IPS DF 4.7 (cell line): ENCODE measurements around the gene SH2D5.
"Not testable (repeated sequence)": the region's sequence is repeated elsewhere in the genome, so short reads cannot be mapped to it uniquely, and the experiment has no call there.

ENCODE experiments used
- DNase-seq: peaks from one replicate; pipeline ENCODE4 v3.0.0-alpha.2; 2013; ENCODE audit warnings: low spot score; ENCODE audit errors: extremely low read depth

The SH2D5 gene

DNA sequence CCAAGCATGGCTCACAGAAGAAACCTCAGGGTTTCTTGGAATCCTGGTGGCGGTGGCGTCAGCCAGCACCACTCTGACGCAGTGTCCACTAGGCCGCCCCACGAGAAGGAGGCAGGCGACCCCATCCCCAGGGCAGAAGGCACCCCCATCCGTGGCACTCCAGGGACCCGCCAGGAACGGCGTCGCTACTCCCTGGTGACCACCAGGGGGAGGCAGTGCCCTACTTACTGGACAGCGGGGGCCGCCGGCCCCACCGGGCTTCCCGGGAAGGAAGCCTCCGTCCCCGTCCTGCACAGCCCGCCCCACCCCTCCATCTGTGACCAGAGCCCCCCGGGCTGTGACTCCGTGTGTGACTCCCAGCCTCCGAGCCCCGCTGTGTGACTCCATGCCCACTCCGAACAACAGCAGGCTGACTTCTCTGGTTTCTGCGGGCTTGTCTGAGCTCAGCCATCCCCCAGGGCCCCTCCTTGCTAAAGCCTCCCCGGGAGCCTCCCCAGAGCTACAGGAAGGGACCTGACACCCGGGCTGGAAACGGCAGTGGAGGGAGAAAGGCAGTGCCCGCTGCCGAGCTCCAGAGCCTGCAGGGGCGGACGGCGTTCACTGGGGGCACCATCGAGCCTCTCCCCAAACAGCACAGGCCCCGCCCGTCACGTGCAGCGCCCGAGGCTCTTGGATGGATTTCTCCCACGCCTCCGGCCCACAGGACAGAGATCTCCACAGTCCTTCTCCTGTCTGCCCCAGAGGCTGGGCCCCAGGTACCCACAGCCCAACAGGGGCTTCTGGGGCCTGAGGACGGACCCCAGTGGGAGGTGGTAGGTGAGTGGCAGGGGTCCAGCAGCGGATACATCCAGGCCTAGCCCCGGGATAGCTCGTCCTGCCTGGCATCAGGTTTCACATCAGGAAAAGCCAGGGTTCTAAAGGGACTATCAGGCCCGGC, 35.8 kb downstream of the SH2D5 start:
- DNase-seq = no peak

DNA sequence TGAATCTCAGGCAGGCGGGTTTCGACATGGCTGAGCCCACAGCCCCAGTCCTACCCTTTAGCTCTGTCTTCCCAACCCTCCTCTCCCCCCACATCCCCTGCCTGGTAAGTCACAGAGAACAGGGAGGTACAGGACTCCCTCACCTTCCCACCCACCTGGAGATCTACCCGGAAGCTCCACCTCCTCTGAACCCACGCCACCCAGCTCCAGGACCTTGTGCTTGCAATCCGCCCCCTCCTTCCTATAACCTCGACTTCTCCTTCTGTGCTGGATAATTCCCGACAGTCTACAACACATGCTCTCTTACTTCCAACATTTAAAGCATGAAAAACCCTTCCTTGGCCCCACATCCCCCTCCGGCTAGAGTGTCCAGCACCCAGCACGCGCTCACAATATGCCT, 37.0 kb downstream of the SH2D5 start:
- no peak for DNase-seq

DNA sequence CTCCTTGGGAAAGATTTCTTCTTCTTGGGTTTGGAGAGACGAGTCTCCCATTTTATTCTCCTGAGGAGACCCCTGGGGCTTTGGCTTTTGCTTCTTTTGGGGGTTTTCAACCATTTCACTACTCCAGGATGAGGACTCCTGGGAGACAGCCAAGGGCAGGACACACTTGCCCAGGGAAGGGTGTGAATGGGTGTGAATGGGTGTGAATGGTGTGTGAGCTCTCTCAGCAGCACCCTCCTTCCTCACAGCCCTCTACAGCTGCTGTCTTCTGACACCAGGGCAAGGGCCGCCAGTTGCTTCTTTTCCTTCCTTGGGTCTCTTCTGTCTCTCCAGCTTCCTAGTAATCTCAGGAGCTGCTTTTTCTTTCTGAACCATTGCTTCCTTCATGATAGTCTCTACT, 38.9 kb downstream of the SH2D5 start:
- no peak for DNase-seq

DNA sequence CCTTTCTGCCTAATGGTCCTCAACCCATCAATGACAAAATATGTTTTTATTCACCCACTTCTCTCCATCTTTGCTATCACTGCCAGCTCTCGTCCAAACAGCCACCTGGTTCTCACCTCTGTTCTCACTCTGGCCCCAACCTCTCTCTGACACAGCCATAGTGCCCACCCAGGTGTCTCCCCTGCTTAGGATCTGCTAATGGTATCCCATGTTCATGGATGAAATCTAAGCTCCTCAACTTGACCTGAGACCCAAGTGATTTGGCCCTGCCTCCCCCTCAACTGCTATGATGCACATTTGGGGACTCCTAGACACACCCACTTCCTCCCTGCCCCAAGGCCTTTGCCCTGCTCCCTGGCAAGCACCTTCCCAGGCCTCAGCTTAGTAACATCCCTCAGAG, 40.6 kb downstream of the SH2D5 start:
- no peak for DNase-seq

DNA sequence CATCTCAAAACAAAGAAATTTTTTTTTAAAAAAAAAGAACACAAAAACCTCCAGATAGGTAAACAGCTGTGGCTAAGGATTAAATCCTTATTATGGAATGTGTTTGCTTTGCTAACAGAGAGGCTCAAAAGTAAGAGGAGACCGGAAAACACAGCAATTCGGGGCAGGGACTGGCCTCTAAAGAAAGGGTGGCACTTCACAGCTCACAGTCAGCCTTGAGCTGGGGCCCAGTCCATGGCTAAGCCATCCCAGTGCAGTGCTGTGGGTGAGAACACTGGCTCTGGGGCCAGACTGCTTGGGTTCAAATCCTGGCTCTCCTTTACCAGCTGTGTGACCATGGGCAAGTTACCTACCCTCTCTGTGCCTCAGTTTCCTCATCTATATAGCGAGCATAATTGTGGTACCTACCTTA, 42.9 kb downstream of the SH2D5 start:
- no peak for DNase-seq

DNA sequence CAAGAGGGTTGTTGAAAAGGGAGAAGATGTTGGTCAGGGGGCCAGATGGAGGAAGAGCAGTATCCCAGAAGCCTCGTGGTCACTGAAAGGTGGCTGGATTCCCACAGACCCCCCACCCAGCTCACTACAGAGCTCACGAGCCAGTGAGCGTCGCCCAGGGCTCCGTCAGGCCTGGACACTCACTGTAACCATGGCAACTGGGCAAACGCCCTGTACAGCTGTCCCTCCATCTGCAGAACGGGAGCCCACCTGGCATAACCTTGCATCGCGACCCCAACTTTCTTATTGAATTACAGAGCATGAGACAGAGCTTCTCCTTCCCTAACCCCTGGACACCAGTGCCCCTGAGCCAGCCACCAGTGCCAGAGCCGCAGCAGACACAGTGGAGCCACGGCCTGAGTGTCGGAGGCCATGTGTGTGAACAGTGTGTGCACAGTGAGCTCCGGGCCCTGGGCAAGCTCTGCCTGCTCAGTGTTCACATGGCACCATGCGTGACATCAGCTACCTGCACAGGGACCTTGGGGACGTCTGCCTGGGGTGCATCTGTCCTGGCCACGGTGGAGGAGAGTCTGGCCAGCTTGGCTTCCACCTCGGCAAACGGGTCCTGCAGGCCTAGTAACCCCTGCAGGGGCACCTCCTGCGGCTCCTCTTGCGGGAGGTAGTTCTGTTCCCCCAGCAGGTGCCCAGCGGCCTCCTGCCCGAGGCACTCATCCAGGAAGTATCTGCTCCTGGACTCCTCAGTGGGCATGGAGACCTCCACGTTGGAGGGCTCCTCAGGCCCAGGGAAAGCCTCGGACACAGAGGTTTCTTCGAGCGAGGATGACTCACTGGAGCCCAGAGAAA, 45.4 kb downstream of the SH2D5 start:
- no peak for DNase-seq

DNA sequence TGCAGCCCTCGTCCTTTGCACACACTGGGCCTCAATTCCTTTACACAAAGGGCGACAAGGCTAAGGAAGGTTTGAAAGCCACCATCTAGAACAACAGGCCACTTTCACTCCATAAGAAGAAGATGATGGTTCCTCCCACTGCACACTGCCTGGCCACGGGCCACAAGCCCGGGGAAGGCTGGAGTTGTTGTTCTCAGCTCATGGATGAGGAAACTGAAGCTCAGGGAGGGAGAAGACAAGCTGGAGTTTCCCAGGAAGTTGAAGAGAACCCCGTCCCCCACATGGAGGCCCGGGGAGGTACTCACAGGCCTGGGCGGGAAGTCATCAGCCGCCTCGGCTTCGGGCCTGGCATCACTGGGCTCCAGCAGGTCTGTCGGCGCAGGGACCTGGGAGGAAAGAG, 46.8 kb downstream of the SH2D5 start:
- no peak for DNase-seq

DNA sequence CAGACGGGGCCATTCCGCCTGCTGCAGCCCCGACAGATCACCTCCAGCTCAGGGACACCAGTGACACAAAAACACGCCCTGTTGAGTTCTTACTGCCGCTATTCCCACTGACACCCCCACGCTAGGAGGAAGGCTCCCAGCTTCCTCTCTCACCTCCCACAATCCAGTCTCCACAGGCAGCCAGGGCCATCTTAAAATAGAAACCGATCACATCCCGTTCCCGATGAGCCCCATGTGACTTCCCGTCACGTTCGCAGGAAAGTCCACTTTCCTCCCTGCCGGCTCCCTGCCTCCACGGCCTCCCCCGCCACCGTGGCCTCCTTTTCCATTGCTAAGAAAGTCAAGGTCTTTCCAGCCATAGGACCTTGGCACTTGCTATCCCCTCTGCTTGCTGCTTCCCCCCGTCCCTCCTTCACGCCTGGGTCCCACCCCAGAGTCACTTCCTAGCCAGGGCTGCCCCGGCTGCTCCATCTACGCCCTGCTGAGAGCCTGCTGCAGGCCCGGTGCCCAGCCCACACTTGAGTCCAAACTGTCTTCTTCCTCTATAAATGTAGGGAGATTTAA, 47.3 kb downstream of the SH2D5 start:
- no peak for DNase-seq

DNA sequence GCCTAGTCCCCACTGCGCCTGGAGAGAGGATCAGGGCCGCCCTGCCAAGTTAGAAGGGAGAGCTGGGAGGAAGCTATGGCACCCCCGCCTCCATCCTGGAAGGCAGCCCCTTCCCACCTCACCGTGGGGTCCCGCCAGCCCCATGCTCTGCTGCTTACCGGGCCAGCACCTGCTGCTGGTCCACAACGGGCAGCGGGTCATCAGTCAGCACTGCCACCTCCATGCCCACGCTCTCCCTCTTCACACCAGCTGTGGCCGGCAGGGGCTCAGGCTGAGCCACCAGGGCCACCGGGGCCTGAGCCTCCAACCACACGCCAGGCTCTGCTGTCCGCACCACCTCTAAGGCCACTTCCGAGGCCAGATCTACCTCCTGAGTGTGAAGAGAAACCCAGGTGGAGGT, 47.9 kb downstream of the SH2D5 start:
- no peak for DNase-seq

DNA sequence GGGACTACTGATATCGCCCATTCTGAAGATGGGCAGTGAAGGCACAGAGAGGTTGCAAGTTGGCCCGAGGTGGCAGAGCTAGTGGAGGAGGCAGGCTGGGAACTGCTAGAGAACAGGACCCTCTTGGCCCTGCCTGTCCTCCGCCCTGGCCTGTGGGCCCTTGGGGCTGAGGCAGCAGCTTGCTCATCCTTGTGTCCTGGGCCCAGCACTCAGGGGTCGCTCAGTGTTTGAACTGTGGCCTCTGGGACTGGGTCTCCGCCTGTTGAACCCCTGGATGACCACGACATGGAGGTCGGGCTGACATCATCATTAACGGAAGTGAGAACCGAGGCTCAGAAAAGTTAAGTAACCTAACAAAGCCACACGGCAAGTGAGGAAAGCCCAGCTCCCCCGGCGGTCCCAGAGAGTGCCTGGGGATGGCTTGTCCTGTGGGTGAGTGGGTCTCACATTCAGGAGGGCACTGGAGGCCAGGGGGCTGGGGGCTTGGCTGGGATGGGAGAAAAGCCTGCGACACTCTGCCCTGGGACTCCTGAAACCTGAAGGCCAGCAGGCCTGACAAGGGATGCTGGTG, 48.4 kb downstream of the SH2D5 start:
- no peak for DNase-seq

DNA sequence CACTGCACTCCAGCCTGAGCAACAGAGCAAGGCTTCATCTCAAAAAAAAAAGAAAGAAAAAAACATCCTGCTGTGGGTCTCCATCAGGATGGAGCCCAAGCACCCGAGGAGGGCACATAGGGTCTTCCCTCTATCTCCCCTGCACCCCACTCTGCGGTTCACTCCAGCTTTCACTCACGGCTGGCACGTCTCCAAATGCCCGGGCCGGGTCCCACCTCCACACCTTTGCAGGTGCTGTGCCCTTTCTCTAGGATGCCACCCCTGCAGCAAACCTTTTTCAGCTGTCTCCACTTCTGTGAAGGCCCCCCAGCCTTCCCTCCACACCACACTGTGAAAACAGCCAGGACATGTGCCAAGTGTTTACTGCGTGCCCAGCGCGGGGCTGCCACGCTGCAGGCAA, 48.9 kb downstream of the SH2D5 start:
- no peak for DNase-seq

DNA sequence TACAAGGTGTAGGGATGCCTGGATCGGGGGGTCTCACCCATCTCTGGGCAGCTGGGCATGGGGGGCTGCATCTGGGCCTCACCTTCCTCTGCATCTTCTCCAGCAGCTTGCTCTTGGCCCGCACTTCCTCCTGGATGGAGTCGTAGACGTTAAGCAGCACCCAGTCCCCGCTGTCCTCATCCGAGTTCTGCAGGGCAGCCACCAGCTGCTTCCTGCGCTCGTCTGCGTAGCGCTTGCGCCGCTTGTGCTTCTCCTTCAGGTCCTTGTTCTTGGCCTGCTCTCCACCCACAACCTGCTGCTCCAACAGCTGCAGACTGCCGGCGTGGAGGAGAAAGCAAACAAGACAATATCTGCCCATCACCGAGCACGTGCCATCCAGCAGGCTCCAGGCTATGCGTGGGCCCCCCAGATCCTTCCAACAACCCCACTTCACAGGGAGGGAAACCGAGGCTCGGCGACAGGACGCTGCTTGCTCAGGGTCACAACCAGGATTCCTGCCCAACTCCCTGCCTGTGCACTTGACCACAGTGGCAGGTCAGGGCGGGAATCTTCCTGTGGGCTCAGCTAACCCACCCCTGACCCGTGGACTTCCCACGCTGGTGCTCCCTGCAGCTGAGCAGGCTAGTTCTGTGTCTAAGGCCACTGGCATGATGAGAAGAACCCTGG, 49.8 kb downstream of the SH2D5 start:
- no peak for DNase-seq

DNA sequence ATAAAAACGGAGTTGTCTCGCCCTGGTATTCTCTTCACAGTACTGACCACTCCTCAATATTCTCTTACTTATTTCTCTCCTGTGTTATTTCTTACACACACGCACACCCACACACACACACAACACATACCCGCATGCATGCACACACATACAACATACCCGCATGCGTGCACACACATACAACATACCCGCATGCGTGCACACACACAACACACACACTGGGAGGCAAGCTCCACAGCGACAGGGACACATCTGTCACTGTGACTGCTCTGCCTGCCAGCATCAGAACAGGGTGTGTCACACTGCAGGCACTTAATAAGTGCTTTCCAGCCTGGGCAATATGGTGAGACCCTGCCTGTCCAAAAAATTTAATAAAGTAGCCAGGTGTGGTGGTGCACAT, 50.5 kb downstream of the SH2D5 start:
- DNase-seq = no peak

DNA sequence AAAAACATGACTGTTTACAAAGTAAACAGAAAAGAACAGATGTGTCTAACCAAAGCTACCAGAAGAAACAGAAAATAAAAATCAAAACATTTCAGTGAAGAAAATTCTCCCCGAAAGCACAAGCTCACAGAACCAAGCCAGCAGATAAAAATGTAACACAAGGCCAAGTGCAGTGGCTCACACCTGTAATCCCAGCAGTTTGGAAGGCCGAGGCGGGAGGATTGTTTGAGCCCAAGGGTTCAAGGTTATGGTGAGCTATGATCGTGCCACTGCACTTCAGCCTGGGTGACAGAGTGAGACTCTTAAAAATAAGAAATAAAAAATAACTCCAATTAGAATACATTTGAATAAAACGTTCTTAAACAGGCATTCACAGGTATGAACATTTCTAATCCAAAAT, 52.2 kb downstream of the SH2D5 start:
- DNase-seq = no peak

DNA sequence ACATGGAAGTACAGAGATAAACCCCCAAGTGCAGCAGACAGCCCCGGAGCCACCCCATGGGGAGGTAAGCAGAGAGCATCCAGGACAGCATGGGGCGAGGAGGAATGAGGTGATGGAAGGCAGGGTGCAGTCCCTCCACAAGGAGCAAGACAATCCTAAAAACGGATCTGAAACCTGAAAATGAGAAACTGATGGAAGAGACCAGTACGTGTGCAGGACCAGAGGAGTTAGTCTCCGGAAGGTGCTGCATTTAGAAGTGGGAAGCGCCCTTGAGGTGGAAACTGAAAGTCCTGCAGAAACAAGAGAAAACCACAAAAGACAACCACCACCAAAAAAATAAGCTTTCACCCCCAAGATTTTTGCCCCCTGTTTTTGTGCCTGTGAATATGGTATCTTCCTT, 53.9 kb downstream of the SH2D5 start:
- DNase-seq = no peak

DNA sequence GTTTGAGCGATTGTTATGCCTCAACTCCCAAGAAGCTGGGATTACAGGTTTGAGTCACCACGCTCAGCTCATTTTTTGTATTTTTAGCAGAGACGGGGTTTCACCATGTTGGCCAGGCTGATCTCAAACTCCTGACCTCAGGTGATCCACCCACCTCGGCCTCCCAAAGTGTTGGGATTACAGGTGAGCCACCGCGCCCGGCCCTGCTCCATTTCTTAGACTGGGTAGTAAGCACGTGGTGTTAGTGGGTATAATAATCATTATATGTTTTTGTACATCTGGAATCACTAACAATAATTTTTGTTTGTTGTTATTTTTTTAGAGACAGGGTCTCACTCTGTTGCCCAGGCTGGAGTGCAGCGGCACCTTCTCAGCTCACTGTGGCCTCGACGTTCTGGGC, 58.9 kb downstream of the SH2D5 start:
- DNase-seq = not testable (repeated sequence)

DNA sequence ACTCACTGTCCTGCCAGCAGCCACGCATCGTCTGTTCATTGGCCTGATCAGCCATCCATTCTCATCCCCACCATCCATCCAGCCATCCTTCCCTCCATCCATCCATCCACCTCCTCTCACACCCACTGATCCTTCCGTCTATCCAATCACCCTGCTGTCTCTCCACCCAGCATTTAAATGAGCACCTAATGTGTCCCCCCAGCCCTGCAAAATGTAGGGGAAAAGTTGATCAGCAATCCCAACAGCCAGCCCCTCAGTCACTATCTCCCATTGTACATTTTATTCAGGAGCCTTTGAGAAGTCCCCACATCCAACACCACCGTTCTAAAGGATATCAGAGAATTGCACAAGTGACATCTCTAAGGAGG, 60.3 kb downstream of the SH2D5 start:
- DNase-seq = no peak

DNA sequence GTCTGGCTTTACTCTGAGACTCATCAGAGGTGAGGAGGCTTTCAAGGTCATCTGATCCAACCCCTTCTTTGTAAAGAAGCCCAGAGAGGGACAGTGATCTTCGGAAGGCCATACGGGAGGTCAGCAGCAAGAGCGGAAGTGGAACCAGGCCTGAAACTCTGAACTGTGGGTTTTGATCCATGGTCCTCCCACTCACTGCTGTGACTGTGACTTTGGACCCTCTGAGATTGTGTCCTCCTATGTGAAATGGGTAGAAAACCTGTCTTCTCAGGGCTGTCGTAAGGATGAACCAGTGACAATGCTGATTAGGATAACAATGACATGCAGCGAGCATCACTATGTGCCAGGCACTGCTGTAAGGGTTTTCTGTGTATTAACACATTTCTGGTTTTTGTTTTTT, 61.6 kb downstream of the SH2D5 start:
- DNase-seq = no peak
